Breast epithelium (tissue), 3 donors: ENCODE results near the gene LAMB3.

Experiments
- POLR2A ChIP-seq: fragments of 450-650 bp; IDR thresholded peaks from one replicate; pipeline ENCODE4 v1.6.1; 2016; ENCODE audit warnings: antibody characterized with exemption, mild to moderate bottlenecking, moderate library complexity
- POLR2AphosphoS5 ChIP-seq, 3 donors: sonication (generic); formaldehyde crosslinking; IDR thresholded peaks; one replicate each; pipeline ENCODE4 v1.6.1; 2017; ENCODE audit warnings: antibody characterized with exemption in 3 of 3
- TF ChIP-seq, protein P1 (sequence below), 3 donors: fragments of 450-650 bp; IDR thresholded peaks; one replicate each; pipeline ENCODE4 v1.5.1; 2016 to 2017; ENCODE audit warnings: antibody characterized with exemption in 3 of 3, mild to moderate bottlenecking in 3 of 3, moderate library complexity in 3 of 3

DNA sequence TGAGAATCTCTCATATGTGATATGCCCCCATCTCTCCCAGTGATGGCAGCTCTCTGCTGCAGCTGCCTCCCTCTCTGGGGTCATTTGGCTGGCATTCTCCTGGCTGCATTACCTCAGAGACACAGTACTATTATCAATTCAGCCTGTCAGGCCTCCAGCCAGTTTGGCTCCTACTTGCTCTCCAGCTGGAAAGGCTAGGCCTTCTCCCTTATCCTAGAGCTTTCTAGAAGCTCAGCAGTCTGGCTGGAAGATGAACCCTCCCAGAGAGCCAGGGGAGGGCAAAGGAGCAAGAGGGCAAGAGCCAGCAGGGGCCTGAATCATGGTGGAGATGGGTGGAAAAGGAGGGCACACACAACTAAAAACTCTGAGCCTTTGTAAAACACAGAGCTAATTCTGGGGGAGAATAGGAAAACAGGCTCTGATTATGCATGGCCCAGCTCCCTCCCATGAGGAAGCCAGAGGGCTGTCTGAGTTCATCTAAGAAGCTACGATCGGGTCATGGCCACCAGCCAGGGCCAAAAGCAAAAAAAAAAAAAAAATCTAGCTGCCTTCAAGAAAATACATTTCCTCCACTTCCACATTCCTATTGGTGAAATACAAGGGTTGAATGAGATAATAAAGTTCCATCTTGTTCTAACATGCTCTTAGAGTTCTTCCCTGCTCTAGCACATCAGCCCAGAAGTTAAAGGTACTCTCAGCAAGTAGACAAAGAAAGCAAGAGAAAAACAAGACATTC lies 8.8 kb downstream of the LAMB3 start:
- TF ChIP-seq POLR2AphosphoS5 (IDR thresholded peaks at IDR 0.05) (no peak), POLR2A (no peak)
- TF ChIP-seq, protein P1, sequence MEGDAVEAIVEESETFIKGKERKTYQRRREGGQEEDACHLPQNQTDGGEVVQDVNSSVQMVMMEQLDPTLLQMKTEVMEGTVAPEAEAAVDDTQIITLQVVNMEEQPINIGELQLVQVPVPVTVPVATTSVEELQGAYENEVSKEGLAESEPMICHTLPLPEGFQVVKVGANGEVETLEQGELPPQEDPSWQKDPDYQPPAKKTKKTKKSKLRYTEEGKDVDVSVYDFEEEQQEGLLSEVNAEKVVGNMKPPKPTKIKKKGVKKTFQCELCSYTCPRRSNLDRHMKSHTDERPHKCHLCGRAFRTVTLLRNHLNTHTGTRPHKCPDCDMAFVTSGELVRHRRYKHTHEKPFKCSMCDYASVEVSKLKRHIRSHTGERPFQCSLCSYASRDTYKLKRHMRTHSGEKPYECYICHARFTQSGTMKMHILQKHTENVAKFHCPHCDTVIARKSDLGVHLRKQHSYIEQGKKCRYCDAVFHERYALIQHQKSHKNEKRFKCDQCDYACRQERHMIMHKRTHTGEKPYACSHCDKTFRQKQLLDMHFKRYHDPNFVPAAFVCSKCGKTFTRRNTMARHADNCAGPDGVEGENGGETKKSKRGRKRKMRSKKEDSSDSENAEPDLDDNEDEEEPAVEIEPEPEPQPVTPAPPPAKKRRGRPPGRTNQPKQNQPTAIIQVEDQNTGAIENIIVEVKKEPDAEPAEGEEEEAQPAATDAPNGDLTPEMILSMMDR (IDR thresholded peaks at IDR 0.05), result no peak
